Fibroblast of pulmonary artery (primary cell): ENCODE measurements around the gene F2RL2.

Source experiments
- DNase-seq: peaks from one replicate; pipeline ENCODE4 v3.0.0-alpha.2; 2010; ENCODE audit warnings: low read depth
- H3K4me3 ChIP-seq: replicated peaks from 2 replicates; pipeline ENCODE4 v1.5.1; 2011; ENCODE audit warnings: low read depth, mild to moderate bottlenecking, control low read depth, low read length, moderate library complexity
- CTCF ChIP-seq: IDR thresholded peaks from 2 replicates; pipeline ENCODE4 v1.5.1; 2011; ENCODE audit warnings: mild to moderate bottlenecking, control low read depth, low read length, inconsistent platforms; ENCODE audit errors: missing control alignments

Gene F2RL2

GRCh38 chr5:76622973-76623596 is at the start of gene F2RL2:
Gene F2RL2, minus strand, starts transcription at chr5:76623403. Its CDS starts 173 bp downstream, at chr5:76623230.
- no peak for TF ChIP-seq CTCF
- H3K4me3 ChIP-seq: no peak within 1 kb of the TSS
- DNase-seq: peak; percentile 80

- TF ChIP-seq CTCF: no peak
- no peak overlapping the region for H3K4me3 ChIP-seq
- DNase-seq: no peak
Measured at GRCh38 chr5:76672242-76672641, 49.0 kb upstream of the F2RL2 start.

- no peak for DNase-seq
- TF ChIP-seq CTCF: no peak
- H3K4me3 ChIP-seq: no peak overlapping the region
Measured at GRCh38 chr5:76670508-76670907, 47.3 kb upstream of the F2RL2 start.

GRCh38 chr5:76669245-76669644 is 46.0 kb upstream of the F2RL2 start:
- H3K4me3 ChIP-seq: no peak overlapping the region
- no peak for TF ChIP-seq CTCF
- DNase-seq: no peak

GRCh38 chr5:76667495-76667894 is 44.3 kb upstream of the F2RL2 start:
- no peak overlapping the region for H3K4me3 ChIP-seq
- TF ChIP-seq CTCF: no peak
- no peak for DNase-seq

GRCh38 chr5:76664079-76664478 is 40.9 kb upstream of the F2RL2 start:
- TF ChIP-seq CTCF: no peak
- no peak for DNase-seq
- no peak overlapping the region for H3K4me3 ChIP-seq

- no peak overlapping the region for H3K4me3 ChIP-seq
- peak; percentile 32 for DNase-seq
- no peak for TF ChIP-seq CTCF
Measured at GRCh38 chr5:76663573-76663972, 40.4 kb upstream of the F2RL2 start.
